Activated naive CD4-positive, alpha-beta T cell treated with anti-CD3 and anti-CD28 coated beads, Interleukin-2, amount 10 ng/mL, durations not matched to agents 5 hours and 36 hours (primary cell): ENCODE results near the gene POTEJ. TPM values are rescaled to one million over a fixed set of nuclear protein-coding genes. Genes with fewer than 3 reads are reported as not detected.

ENCODE experiments used
- total RNA-seq, 2 experiments: library from RNA; stranded (reverse); gene quantifications; one replicate each; pipeline ENCODE4 v1.2.3, GENCODE V29; 2021

POTEJ gene
- total RNA-seq, result not detected

GRCh38 chr2:130611140-130611539 lies at the start of gene POTEJ:
Gene POTEJ, plus strand, starts transcription at chr2:130611440. Its CDS starts 93 bp downstream, at chr2:130611533.

GRCh38 chr2:130599393-130599792 lies 11.8 kb upstream of the POTEJ start, which contains the start of gene CFC1:
Gene CFC1, minus strand, starts transcription at chr2:130599575. Its CDS starts 288 bp downstream, at chr2:130599287.

Other genes starting within 250 kb of the POTEJ start
- gene POTEI, start 102.1 kb upstream of the POTEJ start, total RNA-seq, result not detected
- gene CFC1B, start 90.2 kb upstream of the POTEJ start, total RNA-seq, result not detected
- not detected for gene CFC1, start 11.9 kb upstream of the POTEJ start, total RNA-seq
- gene GPR148, start 117.6 kb downstream of the POTEJ start, total RNA-seq, result not detected
- not detected for gene AMER3, start 144.1 kb downstream of the POTEJ start, total RNA-seq
- 1 to 10 TPM; 1.4 to 2.1 TPM for gene ARHGEF4, start 225.5 kb downstream of the POTEJ start, total RNA-seq